Activated naive CD8-positive, alpha-beta T cell (primary cell): ENCODE measurements around the gene FRS2.

Experiments
- H3K27ac Mint-ChIP-seq: one replicate; pipeline ENCODE4 v1.8.0; 2021; ENCODE audit warnings: mixed read lengths
- H3K27me3 Mint-ChIP-seq: one replicate; pipeline ENCODE4 v1.8.0; 2021; ENCODE audit warnings: mixed read lengths
- H3K36me3 Mint-ChIP-seq: one replicate; pipeline ENCODE4 v1.8.0; 2021; ENCODE audit warnings: mixed read lengths
- H3K4me1 Mint-ChIP-seq: one replicate; pipeline ENCODE4 v1.8.0; 2021; ENCODE audit warnings: low read depth, mixed read lengths
- H3K4me3 Mint-ChIP-seq: one replicate; pipeline ENCODE4 v1.8.0; 2021; ENCODE audit warnings: mild to moderate bottlenecking, mixed read lengths
- H3K9me3 Mint-ChIP-seq: one replicate; pipeline ENCODE4 v1.8.0; 2021; ENCODE audit warnings: low read depth, mixed read lengths

FRS2 gene

GRCh38 chr12:69553628-69554248 is 83.5 kb downstream of the FRS2 start:
- no peaks in the 10 kb centered on the region for H3K27me3 Mint-ChIP-seq

GRCh38 chr12:69555461-69555860 is 85.3 kb downstream of the FRS2 start:
- Mint-ChIP-seq H3K9me3 (no peaks in the 10 kb centered on the region), H3K27ac (no peak overlapping the region), H3K4me3 (no peak overlapping the region), H3K4me1 (no peaks in the 10 kb centered on the region), H3K27me3 (no peaks in the 10 kb centered on the region), H3K36me3 (no peaks in the 10 kb centered on the region)

More at GRCh38 chr12:69553628-69554248, 83.5 kb downstream of the FRS2 start:
- Mint-ChIP-seq H3K4me3 (no peak overlapping the region), H3K36me3 (peaks cover 2% of the 10 kb centered on the region), H3K9me3 (no peaks in the 10 kb centered on the region), H3K27ac (no peak overlapping the region), H3K4me1 (no peaks in the 10 kb centered on the region)

- H3K27me3 Mint-ChIP-seq, result no peaks in the 10 kb centered on the region
- no peaks in the 10 kb centered on the region for H3K4me1 Mint-ChIP-seq
- H3K9me3 Mint-ChIP-seq, result no peaks in the 10 kb centered on the region
- H3K27ac Mint-ChIP-seq, result no peak overlapping the region
- no peaks in the 10 kb centered on the region for H3K36me3 Mint-ChIP-seq
- no peak overlapping the region for H3K4me3 Mint-ChIP-seq
Observed at GRCh38 chr12:69556383-69556782, 86.2 kb downstream of the FRS2 start.

GRCh38 chr12:69563166-69563762 is 93.1 kb downstream of the FRS2 start:
- Mint-ChIP-seq H3K27ac (no peak overlapping the region), H3K4me1 (no peaks in the 10 kb centered on the region), H3K4me3 (no peak overlapping the region), H3K9me3 (no peaks in the 10 kb centered on the region), H3K27me3 (no peaks in the 10 kb centered on the region), H3K36me3 (no peaks in the 10 kb centered on the region)

GRCh38 chr12:69566603-69567002 is 96.4 kb downstream of the FRS2 start:
- H3K27me3 Mint-ChIP-seq, result no peaks in the 10 kb centered on the region
- H3K9me3 Mint-ChIP-seq, result no peaks in the 10 kb centered on the region
- peak overlapping the region; percentile 25 for H3K27ac Mint-ChIP-seq
- no peak overlapping the region for H3K4me3 Mint-ChIP-seq
- H3K4me1 Mint-ChIP-seq, result peaks cover 2% of the 10 kb centered on the region
- no peaks in the 10 kb centered on the region for H3K36me3 Mint-ChIP-seq

GRCh38 chr12:69569236-69569635 is 99.0 kb downstream of the FRS2 start:
- H3K27ac Mint-ChIP-seq, result peak overlapping the region; percentile 47
- H3K9me3 Mint-ChIP-seq, result no peaks in the 10 kb centered on the region
- peaks cover 3% of the 10 kb centered on the region for H3K36me3 Mint-ChIP-seq
- H3K4me3 Mint-ChIP-seq, result no peak overlapping the region
- H3K27me3 Mint-ChIP-seq, result no peaks in the 10 kb centered on the region
- peaks cover 2% of the 10 kb centered on the region for H3K4me1 Mint-ChIP-seq

- peaks cover 6% of the 10 kb centered on the region for H3K36me3 Mint-ChIP-seq
- H3K4me1 Mint-ChIP-seq, result peaks cover 2% of the 10 kb centered on the region
- H3K4me3 Mint-ChIP-seq, result no peak overlapping the region
- H3K27me3 Mint-ChIP-seq, result no peaks in the 10 kb centered on the region
- peak overlapping the region; percentile 47 for H3K27ac Mint-ChIP-seq
- H3K9me3 Mint-ChIP-seq, result no peaks in the 10 kb centered on the region
Observed at GRCh38 chr12:69570000-69570516, 99.9 kb downstream of the FRS2 start.

- peaks cover 6% of the 10 kb centered on the region for H3K36me3 Mint-ChIP-seq
- no peaks in the 10 kb centered on the region for H3K9me3 Mint-ChIP-seq
- no peak overlapping the region for H3K27ac Mint-ChIP-seq
- H3K27me3 Mint-ChIP-seq, result no peaks in the 10 kb centered on the region
- H3K4me3 Mint-ChIP-seq, result no peak overlapping the region
- peaks cover 2% of the 10 kb centered on the region for H3K4me1 Mint-ChIP-seq
Observed at GRCh38 chr12:69570545-69571399, 100.6 kb downstream of the FRS2 start.

- H3K9me3 Mint-ChIP-seq, result no peaks in the 10 kb centered on the region
- H3K27ac Mint-ChIP-seq, result no peak overlapping the region
- H3K4me1 Mint-ChIP-seq, result no peaks in the 10 kb centered on the region
- no peaks in the 10 kb centered on the region for H3K27me3 Mint-ChIP-seq
- no peak overlapping the region for H3K4me3 Mint-ChIP-seq
- H3K36me3 Mint-ChIP-seq, result peaks cover 6% of the 10 kb centered on the region
Observed at GRCh38 chr12:69575346-69575745, 105.2 kb downstream of the FRS2 start.

GRCh38 chr12:69578283-69578682 is 108.1 kb downstream of the FRS2 start:
- no peak overlapping the region for H3K4me3 Mint-ChIP-seq

GRCh38 chr12:69579029-69579428 is 108.8 kb downstream of the FRS2 start:
- Mint-ChIP-seq H3K9me3 (no peaks in the 10 kb centered on the region), H3K4me3 (no peak overlapping the region), H3K36me3 (peaks cover 3% of the 10 kb centered on the region), H3K4me1 (no peaks in the 10 kb centered on the region), H3K27ac (no peak overlapping the region), H3K27me3 (no peaks in the 10 kb centered on the region)

More at GRCh38 chr12:69578283-69578682, 108.1 kb downstream of the FRS2 start:
- no peaks in the 10 kb centered on the region for H3K27me3 Mint-ChIP-seq
- H3K27ac Mint-ChIP-seq, result no peak overlapping the region
- H3K4me1 Mint-ChIP-seq, result no peaks in the 10 kb centered on the region
- H3K36me3 Mint-ChIP-seq, result peaks cover 3% of the 10 kb centered on the region
- no peaks in the 10 kb centered on the region for H3K9me3 Mint-ChIP-seq

GRCh38 chr12:69580074-69580473 is 109.9 kb downstream of the FRS2 start:
- Mint-ChIP-seq H3K27me3 (no peaks in the 10 kb centered on the region), H3K9me3 (no peaks in the 10 kb centered on the region), H3K36me3 (no peaks in the 10 kb centered on the region), H3K4me1 (peaks cover 4% of the 10 kb centered on the region), H3K27ac (no peak overlapping the region), H3K4me3 (no peak overlapping the region)

- Mint-ChIP-seq H3K4me3 (no peak overlapping the region), H3K9me3 (no peaks in the 10 kb centered on the region), H3K4me1 (peaks cover 13% of the 10 kb centered on the region), H3K27me3 (no peaks in the 10 kb centered on the region), H3K36me3 (peaks cover 7% of the 10 kb centered on the region), H3K27ac (no peak overlapping the region)
Observed at GRCh38 chr12:69583203-69583602, 113.0 kb downstream of the FRS2 start.

GRCh38 chr12:69585189-69586062 is 115.2 kb downstream of the FRS2 start, which contains the start of gene CCT2:
CCT2 (plus strand) TSS chr12:69585459; CDS start chr12:69585522, 63 bp downstream.
- H3K9me3 Mint-ChIP-seq, result no peaks in the 10 kb centered on the region
- peak within 1 kb of the TSS; percentile 96 for H3K27ac Mint-ChIP-seq
- H3K27me3 Mint-ChIP-seq, result no peaks in the 10 kb centered on the region
- H3K4me3 Mint-ChIP-seq, result peak within 1 kb of the TSS; percentile 97
- H3K4me1 Mint-ChIP-seq, result peaks cover 26% of the 10 kb centered on the region
- H3K36me3 Mint-ChIP-seq, result peaks cover 11% of the 10 kb centered on the region
